Hematopoietic multipotent progenitor cell treated with erythropoietin and hydrocortisone succinate and interleukin-3 and kit ligand, for 17 days (in vitro differentiated cells): ENCODE data around the gene SLC41A1.

Source experiments
- DNase-seq: peaks from one replicate; pipeline ENCODE4 v3.0.0-alpha.2; 2015; ENCODE audit warnings: low spot score

Gene SLC41A1

DNA sequence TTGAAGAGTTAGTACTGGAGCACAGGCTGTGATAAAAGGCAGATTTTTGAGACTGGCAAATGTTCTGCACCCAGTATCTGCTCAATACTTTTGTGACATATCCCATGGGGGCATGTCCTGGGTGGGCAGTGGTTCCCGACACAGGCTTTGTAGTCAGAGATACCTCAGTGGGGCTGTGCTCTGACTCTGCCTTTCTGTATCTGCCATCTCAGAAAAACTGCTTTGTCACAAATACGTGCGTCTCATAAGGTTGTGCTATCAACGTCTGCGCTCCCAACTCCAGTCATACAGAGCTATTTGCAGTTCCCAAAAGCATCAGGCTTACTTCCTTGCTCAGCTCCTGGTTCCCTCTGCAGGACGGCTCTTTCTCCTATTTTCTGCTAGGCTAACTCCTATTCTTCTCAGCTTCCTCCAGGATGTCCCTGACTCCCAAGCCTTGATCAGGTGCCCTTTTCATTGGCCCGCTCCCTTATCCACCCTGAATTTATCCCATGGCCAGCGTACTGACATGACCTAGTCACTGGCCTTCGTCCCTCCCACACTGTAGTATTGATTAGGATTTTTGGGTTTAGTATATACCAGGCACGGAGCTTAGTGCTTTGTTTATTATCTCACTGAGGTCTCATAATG is 25.6 kb downstream of the SLC41A1 start:
- DNase-seq: no peak

- no peak for DNase-seq
Measured at GRCh38 chr1:205786601-205787000, 26.4 kb downstream of the SLC41A1 start.

DNA sequence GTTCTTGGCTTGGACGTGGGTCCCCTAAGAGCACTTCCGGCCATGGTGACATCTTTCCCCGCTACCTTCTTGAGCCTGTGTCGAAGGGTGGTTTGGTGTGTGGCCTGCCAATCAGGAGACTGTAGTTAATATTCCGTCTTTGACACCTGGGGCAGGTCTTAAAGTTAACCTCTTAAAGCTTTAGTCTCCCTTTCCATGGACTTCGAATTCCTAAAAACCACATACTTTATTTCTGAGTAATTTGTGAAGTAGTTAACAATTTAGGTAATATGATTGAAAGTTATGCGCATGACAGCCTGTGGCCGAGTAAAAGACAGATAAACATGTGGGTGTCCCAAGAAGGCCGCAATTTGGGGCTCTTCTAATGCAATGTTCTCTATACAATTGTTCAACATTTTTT is 27.6 kb downstream of the SLC41A1 start:
- no peak for DNase-seq

DNA sequence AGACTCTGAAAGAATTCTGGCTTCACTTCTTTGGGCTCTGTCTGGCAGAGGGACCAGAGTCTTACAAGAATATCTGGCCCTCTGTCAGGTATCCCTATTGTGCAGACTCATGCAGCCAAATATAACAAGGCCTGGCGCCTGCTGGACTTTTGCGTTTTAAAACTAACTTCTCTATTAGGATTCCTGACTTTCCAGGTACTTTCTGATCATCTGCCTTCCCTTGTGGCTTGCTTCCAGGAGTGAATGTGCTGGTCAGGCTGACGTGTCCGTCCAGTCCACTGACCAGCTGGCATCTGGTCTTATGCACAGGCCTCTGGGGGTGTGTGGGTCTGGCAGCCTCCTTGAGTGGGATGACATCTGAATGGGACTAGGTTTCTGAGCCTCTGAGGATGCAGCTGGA is 29.1 kb downstream of the SLC41A1 start:
- DNase-seq: no peak

GRCh38 chr1:205783433-205783795 is 29.6 kb downstream of the SLC41A1 start:
- DNase-seq: no peak

GRCh38 chr1:205782627-205783432 is 30.2 kb downstream of the SLC41A1 start:
- no peak for DNase-seq

- no peak for DNase-seq
Measured at GRCh38 chr1:205780335-205780734, 32.7 kb downstream of the SLC41A1 start.

GRCh38 chr1:205777994-205778393 is 35.0 kb downstream of the SLC41A1 start:
- no peak for DNase-seq

- peak; percentile 8 for DNase-seq
Measured at GRCh38 chr1:205775717-205776056, 37.3 kb downstream of the SLC41A1 start.

- DNase-seq: peak; percentile 67
Measured at GRCh38 chr1:205775015-205775716, 37.8 kb downstream of the SLC41A1 start, which contains the start of gene RAB29. Gene RAB29, minus strand, starts transcription at chr1:205775482. Its CDS starts 526 bp downstream, at chr1:205774956.

- DNase-seq: no peak
Measured at GRCh38 chr1:205774198-205775014, 38.6 kb downstream of the SLC41A1 start.

DNA sequence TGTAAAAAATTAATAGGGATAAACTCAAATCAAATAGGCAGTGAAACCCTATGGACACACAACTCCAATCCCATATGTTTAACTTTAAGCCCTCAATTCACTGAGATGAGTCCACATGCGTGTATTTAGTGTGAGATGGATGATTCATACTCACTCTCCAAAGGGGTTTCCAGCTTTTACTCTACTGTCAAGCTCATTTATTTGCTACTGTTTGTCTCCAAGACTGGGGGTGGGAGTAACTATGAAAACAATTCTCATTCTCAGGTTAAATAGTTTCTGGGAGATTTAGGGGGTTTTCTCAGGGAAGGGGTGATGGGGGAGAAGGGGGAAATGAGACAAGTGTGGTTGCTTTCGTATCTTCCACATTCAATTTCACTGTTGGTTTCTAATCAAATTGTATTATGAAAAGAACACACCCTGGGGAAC is 40.4 kb downstream of the SLC41A1 start:
- no peak for DNase-seq

DNA sequence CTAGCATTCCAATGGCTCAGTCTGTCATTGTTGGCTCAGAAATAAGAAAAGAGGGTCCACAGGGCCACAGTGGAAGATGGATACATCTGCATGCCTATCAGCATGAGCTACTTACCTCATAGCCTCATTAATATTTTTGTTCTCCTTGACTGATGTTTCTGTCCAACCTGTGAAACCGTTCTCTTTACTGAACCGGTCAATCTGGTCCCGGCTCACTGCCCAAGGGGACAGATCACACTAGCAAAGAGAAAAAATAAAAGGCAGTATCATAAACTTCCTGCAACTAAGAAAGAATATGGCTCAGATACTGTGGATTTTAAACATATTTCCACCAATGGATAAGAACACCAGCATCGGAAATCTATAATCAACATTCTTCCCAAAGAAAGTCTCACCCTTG is 42.4 kb downstream of the SLC41A1 start:
- no peak for DNase-seq

DNA sequence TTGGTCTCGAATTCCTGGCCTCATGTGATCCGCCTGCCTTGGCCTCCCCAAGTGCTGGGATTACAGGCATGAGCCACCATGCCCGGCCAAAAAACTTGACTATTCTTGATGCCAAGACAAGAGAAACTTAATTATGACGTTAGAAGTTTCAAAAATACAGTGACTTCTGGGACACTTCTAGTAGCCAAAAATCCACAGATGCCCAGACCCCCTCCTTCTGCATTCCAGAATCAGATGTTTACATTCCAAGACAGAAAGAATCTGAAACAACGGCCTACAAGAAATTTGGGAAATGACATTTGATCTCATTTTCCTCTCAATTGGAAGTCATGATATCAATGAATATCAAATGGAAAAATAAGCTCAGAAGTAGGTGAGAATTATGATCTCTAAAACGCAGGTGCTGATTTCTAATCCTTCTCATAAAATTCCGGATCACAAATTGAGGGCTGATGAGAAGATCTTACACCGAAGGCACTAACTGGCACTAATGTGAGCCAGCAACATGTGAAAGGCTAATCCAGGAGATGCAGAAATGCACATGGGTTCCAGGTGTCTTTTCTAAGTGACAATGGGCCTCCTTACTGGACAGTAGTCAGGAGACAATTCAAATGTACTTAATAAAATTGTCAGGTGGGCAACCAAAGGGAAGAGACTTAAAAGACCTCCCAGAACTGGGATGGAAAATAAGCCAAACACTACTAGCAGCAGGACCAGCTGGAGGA is 43.2 kb downstream of the SLC41A1 start:
- no peak for DNase-seq

GRCh38 chr1:205767248-205767647 is 45.8 kb downstream of the SLC41A1 start:
- no peak for DNase-seq

DNA sequence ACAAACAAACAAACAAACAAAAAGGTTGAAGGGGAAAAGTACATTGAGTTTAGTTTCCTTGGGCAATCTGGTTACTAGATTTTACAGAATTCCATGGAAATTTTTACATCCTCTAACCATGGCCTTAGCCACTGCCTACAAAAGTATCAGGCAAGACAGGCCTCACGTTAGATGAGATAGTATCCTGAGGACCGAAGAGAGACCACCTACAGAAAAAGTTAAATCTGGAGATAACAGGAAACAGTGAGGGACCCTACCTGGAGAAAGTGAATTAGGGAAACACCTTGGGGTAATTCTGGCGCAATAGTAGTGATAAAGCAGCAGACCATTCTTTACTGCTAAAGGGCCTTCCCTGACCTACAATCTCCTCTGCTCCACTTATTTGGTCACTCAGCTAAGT is 46.4 kb downstream of the SLC41A1 start:
- DNase-seq: no peak

GRCh38 chr1:205766038-205766437 is 47.0 kb downstream of the SLC41A1 start:
- no peak for DNase-seq

DNA sequence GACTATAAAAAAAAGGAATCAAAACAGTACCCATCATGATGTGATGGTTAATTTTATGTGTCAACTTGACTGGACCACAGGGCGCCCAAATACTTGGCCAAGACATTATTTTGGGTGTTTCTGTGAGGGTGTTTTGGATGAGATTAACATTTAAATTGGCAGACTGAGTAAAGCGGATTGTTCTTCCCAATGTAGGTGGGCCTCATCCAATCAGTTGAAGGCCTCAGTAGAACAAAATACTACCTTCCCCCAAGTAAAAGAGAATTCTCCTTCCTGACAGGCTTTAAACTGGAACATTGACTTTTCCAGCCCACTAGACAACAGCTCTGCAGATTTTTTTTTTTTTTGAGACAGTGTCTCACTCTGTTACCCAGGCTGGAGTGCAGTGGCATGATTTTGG is 48.4 kb downstream of the SLC41A1 start:
- no peak for DNase-seq

DNA sequence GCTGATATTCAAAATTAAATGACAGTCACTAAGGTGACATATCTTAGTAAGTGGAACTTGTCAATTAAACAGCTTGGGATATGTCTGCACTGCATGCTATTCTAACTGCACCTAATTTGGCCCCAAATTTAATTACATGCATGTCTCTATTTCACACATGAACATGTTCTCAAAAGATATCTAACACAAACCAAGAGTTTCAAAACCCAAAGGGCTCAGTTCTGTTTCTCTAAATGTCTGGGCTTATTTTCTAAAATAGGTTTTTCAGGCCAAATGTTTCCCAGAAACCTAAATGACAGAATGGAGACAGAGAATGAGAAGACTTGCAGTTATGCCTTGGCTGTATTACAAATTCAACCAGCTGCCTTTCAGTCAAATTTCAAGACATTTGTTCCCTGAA is 49.0 kb downstream of the SLC41A1 start:
- no peak for DNase-seq

DNA sequence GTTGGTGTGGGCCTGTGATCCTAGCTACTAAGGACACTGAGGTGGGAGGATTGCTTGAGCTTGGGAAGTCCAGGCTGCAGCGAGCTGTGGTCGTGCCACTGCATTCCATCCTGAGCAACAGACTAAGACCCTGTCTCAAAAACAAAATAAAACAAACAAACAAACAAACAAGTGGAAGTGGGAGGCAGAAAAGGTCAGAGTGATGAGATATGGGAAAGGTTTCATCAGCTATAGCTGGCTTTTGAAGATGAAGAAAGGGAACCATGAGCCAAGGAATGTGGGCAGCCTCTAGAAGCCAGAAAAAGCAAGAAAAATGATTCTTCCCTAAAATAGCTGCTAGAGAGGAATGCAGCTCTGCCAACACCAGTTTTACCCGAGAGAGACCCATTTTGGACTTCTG is 52.4 kb downstream of the SLC41A1 start:
- DNase-seq: no peak

- DNase-seq: no peak
Measured at GRCh38 chr1:205756552-205756951, 56.4 kb downstream of the SLC41A1 start.

DNA sequence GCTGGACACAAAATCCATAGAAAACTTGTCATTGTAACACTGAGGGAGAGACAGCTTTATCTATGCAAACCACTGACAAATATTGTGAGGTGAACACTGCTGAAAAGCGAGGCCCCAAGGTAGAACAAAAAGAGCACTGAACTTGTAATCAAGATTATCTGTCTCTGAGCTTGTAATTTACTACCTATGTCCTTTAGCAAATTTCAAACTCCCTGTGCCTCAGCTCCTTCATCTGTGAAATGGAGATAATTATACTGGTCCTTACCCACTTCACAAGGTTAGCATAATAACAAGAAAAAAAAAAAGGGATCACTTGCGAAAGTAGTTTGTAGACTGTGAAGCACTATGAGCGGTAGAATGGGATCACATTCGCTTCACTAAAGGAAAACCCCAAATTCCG is 58.1 kb downstream of the SLC41A1 start:
- DNase-seq: no peak
